Hematopoietic multipotent progenitor cell treated with erythropoietin and hydrocortisone succinate and interleukin-3 and kit ligand, for 4 days (in vitro differentiated cells): Measurements from ENCODE around the gene RXRB.
"Not testable (repeated sequence)": the region's sequence is repeated elsewhere in the genome, so short reads cannot be mapped to it uniquely, and the experiment has no call there.

Source experiments
- DNase-seq: peaks from one replicate; pipeline ENCODE4 v3.0.0-alpha.2; 2015

The RXRB gene

DNA sequence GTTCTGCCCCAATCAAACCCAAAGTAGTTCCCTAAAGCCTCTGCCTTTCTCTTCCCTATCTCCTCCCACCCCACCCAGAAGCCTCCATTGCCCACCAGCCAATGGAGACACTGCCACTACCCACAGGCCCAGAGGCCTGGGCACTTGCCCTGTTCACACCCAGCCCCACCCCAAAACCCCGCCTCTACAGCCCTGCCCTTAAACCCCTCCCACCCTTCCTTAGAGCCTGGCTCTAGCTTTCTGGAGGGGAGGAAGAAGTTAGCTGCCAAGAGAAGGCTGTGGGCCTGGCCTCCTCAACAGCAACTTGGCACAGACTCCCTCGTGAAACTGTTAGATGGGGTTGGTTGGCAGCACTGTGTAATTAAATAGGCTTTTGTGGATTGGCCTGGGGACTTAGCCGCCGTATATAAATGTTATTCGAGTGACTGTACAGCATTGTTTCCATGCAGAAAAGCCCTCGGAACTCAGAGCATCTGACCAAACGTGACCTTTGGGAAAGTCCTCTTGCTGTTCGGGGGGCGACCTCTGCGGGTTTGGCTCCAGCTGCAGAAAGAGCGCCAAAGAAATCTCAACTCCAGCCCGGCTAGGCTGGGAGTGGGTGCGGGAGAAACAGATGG, 39.6 kb downstream of the RXRB start:
- peak; percentile 94 for DNase-seq

DNA sequence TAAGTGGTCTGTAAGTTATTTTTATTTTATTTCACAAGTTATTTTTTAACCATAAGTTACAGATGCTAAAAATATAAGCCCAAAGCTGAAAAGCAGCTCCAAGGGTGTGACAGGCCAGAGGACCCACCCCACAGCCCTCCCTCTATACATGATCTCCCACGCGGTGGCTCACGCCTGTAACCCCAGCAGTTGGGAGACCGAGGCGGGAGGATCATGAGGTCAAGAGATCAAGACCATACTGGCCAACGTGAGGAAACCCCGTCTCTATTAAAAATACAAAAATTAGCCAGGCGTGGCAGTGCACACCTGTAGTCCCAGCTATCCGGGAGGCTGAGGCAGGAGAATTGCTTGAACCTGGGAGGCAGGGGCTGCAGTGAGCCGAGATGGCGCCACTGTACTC, 40.4 kb downstream of the RXRB start:
- DNase-seq = no peak

DNA sequence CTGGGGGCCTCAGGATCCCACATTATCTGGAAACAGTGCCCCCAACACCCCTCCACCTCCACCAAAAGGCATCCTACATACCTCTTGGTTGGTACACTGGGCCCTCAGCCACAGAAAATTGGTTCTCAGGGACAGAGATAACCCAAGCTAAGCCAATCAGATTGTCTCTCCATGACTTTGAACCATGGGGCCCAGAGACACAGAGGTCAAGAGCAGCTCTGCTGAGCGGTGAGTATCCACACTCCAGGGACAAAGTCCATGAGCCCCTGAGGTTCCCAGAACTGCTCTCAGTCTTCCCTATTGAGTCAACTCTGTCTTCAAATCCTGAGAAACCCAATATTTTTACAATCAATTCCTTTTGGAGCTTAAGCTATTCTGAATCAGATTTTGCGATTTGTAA, 43.5 kb downstream of the RXRB start:
- DNase-seq = no peak

DNA sequence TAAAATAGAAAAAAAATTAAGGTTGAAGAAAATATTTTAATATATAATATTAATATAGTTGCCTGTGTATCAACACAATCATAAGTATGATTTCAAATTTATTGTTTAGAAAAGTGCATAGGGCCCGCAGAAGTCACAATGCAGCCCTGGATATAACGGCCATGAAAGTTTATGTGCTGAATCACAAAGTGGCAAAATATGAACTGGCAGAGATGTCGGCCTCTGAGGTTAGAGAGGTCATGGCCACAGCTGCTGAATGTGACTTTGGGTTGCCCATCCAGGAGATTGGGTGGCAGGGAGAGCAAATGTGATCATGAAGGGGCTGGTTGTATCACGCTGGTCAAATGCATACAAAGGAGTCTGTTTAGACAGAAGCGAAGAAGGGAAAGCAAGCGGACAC, 43.9 kb downstream of the RXRB start:
- no peak for DNase-seq

DNA sequence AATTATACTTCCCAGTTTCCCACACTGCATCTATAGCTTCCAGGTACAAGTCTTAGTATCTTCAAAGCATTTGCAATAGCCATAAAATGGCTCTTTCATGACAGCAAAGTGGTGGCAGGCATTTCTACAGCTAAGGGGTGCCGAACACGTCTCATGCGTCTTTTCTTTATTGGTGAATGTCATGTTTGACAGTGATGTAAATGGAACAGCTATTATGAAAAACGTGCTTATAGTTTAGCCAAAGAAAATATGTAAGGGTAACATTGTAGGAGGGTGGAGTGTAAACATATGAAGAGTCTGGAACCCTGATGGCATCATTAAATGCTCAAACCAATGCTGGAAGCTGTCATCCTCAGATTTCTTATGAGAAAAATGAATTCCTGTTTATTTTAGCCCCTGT, 46.1 kb downstream of the RXRB start:
- DNase-seq = no peak

DNA sequence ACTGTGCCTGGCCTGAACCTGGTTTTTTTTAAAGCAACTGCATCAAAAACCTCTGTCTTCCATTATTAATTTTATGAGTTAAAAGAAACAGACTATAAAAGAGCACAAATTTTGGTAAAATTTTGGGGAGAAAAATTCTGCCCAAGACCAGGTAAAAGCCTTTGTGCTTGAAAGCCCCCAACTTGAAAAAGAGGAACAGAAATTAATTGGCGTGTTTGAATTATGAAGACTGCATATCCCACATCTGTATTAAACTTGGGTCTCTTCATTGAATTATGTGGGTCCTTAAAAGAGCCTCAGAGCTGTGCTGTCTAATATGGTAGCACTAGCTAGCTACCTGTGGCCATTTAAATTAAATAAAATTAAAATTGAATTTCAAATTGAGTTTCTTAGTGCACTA, 49.4 kb downstream of the RXRB start:
- no peak for DNase-seq

DNA sequence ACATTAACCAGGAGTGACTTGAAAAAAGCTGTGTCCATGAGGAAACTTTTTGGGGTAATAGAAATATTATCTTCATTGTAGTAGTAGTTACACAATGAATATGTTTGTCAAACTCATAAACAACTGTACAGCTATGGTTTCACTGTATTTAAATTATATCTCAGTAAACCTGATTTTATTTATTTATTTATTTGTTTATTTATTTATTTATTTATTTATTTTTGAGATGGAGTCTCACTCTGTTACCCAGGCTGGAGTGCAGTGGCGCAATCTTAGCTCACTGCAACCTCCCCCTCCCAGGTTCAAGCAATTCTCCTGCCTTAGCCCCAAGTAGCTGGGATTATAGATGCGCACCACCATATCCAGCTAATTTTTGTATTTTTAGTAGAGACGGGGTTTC, 49.9 kb downstream of the RXRB start:
- not testable (repeated sequence) for DNase-seq

DNA sequence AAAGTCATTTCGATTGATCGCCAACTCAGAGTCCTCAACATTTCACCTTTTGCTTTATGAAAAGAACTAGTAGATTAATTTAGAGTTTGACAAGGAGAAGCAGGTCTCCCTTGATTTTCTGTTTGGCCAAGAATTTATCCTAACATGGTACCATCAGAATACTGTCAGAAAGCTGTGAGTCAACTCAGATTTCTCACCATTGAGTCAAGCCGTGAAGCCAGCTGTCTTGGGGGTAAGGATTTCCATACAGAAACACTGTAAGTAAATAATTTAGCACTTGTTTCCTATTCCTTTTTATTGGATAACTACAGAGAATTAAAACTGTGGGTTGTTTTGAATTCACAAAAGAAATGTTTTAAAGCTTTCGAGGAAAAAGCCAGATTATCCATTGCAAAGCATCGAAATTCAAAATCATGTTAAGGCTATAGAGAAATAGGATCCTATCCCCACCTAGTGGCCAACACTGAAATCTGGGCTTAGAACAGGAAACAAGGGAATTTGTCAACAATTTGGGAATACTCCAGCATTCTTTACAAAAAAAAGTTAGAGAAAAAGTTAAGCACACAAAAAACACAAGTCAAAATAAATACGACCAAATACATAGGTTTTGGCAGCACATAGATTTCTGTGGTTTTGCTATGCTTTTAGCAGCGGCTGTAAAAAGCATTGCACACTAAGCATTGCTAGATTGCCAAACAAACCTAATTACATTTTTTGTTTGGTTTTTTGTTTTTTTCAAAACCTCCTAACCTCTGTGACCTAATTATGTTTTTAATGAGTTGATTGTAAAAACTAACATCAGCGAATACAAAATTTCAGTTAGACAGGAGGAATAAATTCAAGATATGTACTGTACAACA, 52.4 kb downstream of the RXRB start:
- DNase-seq = peak; percentile 59

DNA sequence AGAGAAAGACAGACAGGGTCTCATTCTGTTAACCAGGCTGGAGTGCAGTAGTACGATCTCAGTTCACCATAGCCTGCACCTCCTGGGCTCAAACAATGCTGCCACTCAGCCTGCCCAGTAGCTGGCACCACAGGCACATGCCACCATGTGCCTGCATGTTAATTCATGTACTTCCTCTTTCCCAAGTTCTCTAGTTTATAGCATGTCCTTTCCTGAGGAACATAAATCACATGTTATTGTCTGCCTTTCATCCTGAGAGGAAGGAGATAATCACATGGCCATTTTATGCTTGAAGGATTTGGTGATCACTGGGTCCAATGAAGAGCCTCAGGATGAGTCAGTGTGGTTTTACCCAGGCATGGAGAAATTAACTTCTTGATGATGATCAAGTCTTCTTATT, 56.1 kb downstream of the RXRB start:
- peak; percentile 79 for DNase-seq
